IPS DF 4.7 (cell line): ENCODE measurements around the gene OR8K5.
"Not testable (repeated sequence)": the region's sequence is repeated elsewhere in the genome, so short reads cannot be mapped to it uniquely, and the experiment has no call there.

Source experiments
- DNase-seq: peaks from one replicate; pipeline ENCODE4 v3.0.0-alpha.2; 2013; ENCODE audit warnings: low spot score; ENCODE audit errors: extremely low read depth

Gene OR8K5

GRCh38 chr11:56160217-56160616 is at the start of gene OR8K5:
Gene OR8K5, minus strand, starts transcription at chr11:56160317. Its CDS starts 0 bp downstream, at chr11:56160317.
- no peak for DNase-seq

GRCh38 chr11:56207790-56208189 is 47.7 kb upstream of the OR8K5 start:
- no peak for DNase-seq

GRCh38 chr11:56197367-56197766 is 37.2 kb upstream of the OR8K5 start:
- DNase-seq, result no peak

GRCh38 chr11:56196705-56197104 is 36.6 kb upstream of the OR8K5 start:
- DNase-seq, result no peak

GRCh38 chr11:56188602-56189001 is 28.5 kb upstream of the OR8K5 start:
- no peak for DNase-seq

GRCh38 chr11:56183459-56183858 is 23.3 kb upstream of the OR8K5 start:
- no peak for DNase-seq

GRCh38 chr11:56176318-56176717 is 16.2 kb upstream of the OR8K5 start, which contains the start of gene OR5J2:
Gene OR5J2, plus strand, starts transcription at chr11:56176618. Its CDS starts 0 bp downstream, at chr11:56176618.
- no peak for DNase-seq

GRCh38 chr11:56172256-56172830 is 12.2 kb upstream of the OR8K5 start:
- no peak for DNase-seq

GRCh38 chr11:56163804-56164203 is 3.7 kb upstream of the OR8K5 start:
- no peak for DNase-seq

GRCh38 chr11:56152333-56152732 is 7.8 kb downstream of the OR8K5 start:
- no peak for DNase-seq

- no peak for DNase-seq
Measured at GRCh38 chr11:56151376-56151775, 8.7 kb downstream of the OR8K5 start.

- DNase-seq, result not testable (repeated sequence)
Measured at GRCh38 chr11:56143681-56144080, 16.4 kb downstream of the OR8K5 start.

- DNase-seq, result no peak
Measured at GRCh38 chr11:56140151-56140661, 19.9 kb downstream of the OR8K5 start, which contains the start of gene OR8J3. Gene OR8J3, minus strand, starts transcription at chr11:56140201. Its CDS starts 2,483 bp downstream, at chr11:56137718.

GRCh38 chr11:56122073-56122472 is 38.0 kb downstream of the OR8K5 start, which contains the start of gene OR8H3:
Gene OR8H3, plus strand, starts transcription at chr11:56122373. Its CDS starts 0 bp downstream, at chr11:56122373.
- DNase-seq, result no peak
